CD4-positive, alpha-beta T cell (primary cell): Measurements from ENCODE around the gene ACSF2. TPM values are rescaled to one million over a fixed set of nuclear protein-coding genes. Genes with fewer than 3 reads are reported as not detected.

Experiments
- ATAC-seq: fragments of 200-7000 bp; cut with Tn5 transposase; one replicate; pipeline ENCODE4 v1.10.0; 2022; ENCODE audit warnings: mild to moderate bottlenecking; ENCODE audit not compliant: poor library complexity
- CTCF ChIA-PET: fragments of 350-600 bp; sonication (Branson Sonifier 250); formaldehyde crosslinking; loops from one replicate; lab custom pipeline; 2021; ENCODE audit warnings: antibody characterized with exemption, inconsistent platforms; lab: Charles Lee
- POLR2A ChIA-PET: fragments of 350-600 bp; sonication (Branson Sonifier 250); formaldehyde crosslinking; loops from one replicate; lab custom pipeline; 2021; ENCODE audit warnings: antibody characterized with exemption, inconsistent platforms; lab: Charles Lee
- DNase-seq, 14 experiments: peaks; one replicate each; pipeline ENCODE4 v3.0.0-alpha.2; 2013 to 2020; ENCODE audit warnings: mixed read lengths in 2 of 14
- H3K27ac ChIP-seq, 2 donors: one replicate each; pipeline versions ENCODE4 v1.5.1 to v1.7.0; 2013; ENCODE audit warnings: low read length in 2 of 2, low read depth in 1 of 2, mild to moderate bottlenecking in 1 of 2
- H3K27me3 ChIP-seq, 2 experiments: 1 replicate in 1 of 2; 2 replicates in 1 of 2; pipeline versions ENCODE4 v1.6.1 to v1.7.0; 2013; ENCODE audit warnings: low read length in 2 of 2, control low read depth in 1 of 2, mild to moderate bottlenecking in 1 of 2, moderate library complexity in 1 of 2; ENCODE audit not compliant: insufficient read depth in 2 of 2, control insufficient read depth in 1 of 2
- H3K36me3 ChIP-seq: one replicate; pipeline ENCODE4 v1.6.1; 2013; ENCODE audit warnings: low read length, control low read depth; ENCODE audit not compliant: insufficient read depth
- H3K4me1 ChIP-seq: one replicate; pipeline ENCODE4 v1.6.1; 2013; ENCODE audit warnings: low read length, control low read depth; ENCODE audit not compliant: insufficient read depth
- H3K4me3 ChIP-seq: one replicate; pipeline ENCODE4 v1.5.1; 2013; ENCODE audit warnings: mild to moderate bottlenecking, low read length, moderate library complexity
- H3K9me3 ChIP-seq, 2 experiments: 1 replicate in 1 of 2; 2 replicates in 1 of 2; pipeline versions ENCODE4 v1.6.1 to v1.7.0; 2013; ENCODE audit warnings: low read length in 2 of 2, mild to moderate bottlenecking in 2 of 2, control low read depth in 1 of 2, moderate library complexity in 1 of 2; ENCODE audit not compliant: control insufficient read depth in 1 of 2, insufficient read depth in 1 of 2
- H3K27ac Mint-ChIP-seq: one replicate; pipeline ENCODE4 v1.8.0; 2020; ENCODE audit warnings: mixed read lengths
- H3K27me3 Mint-ChIP-seq: one replicate; pipeline ENCODE4 v1.8.0; 2021; ENCODE audit warnings: mixed read lengths
- H3K36me3 Mint-ChIP-seq: one replicate; pipeline ENCODE4 v1.8.0; 2021; ENCODE audit warnings: low read depth, mixed read lengths
- H3K4me1 Mint-ChIP-seq: one replicate; pipeline ENCODE4 v1.8.0; 2021; ENCODE audit warnings: low read depth, mixed read lengths
- H3K4me3 Mint-ChIP-seq: one replicate; pipeline ENCODE4 v1.8.0; 2020; ENCODE audit warnings: mild to moderate bottlenecking, mixed read lengths
- H3K9me3 Mint-ChIP-seq: one replicate; pipeline ENCODE4 v1.8.0; 2020; ENCODE audit warnings: mixed read lengths
- intact Hi-C, 2 experiments: fragments of 100-400 bp; cut with DNase I in 1 of 2; cut with micrococcal nuclease in 1 of 2; formaldehyde crosslinking; loops; one replicate each; pipeline versions ENCODE4 v1.15.1 to v1.9.0; 2023 to 2025; cut with DNase I, micrococcal nuclease
- total RNA-seq, 174 experiments: library from RNA in 2 of 174; stranded (reverse) in 2 of 174; gene quantifications; one replicate each; pipeline ENCODE4 v1.2.3 and lab custom pipeline; 2021 to 2026
- TF ChIP-seq, protein P1 (sequence below): fragments of 200-600 bp; IDR thresholded peaks from one replicate; pipeline ENCODE4 v1.8.0; 2022; ENCODE audit warnings: antibody characterized with exemption, mild to moderate bottlenecking

The ACSF2 gene
- total RNA-seq, 2 experiments from 2014 or later, result 11.9 to 13.9 TPM

DNA sequence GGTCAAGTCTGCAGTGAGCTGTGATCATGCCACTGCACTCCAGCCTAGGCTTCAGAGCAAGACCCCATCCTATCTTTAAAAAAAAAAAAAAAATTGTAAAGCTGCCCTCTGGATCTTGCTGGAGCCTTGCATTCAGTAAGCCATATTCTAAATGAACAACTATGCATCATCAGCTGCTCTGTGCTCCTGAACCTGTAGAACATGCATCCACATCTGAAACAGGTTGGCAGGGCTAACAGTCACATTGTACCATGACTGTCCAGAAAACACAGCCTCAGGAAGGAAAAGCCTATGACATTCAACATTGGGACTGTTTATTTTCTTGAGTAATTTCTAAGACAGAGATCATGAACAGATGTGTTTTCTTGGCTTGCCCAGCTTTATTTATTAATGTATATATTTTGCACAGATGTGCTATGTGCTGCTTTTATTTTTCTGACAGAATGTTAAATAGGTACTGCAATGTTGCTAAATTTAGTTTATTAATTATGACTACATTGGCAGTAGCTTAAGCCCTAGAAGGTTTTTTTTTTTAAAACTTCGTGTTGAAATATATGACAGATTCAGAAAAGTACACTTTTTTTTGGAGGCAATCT, 19.8 kb downstream of the ACSF2 start:
- Mint-ChIP-seq H3K4me3 (no peak overlapping the region), H3K9me3 (no peaks in the 10 kb centered on the region), H3K4me1 (no peaks in the 10 kb centered on the region), H3K27me3 (no peaks in the 10 kb centered on the region), H3K27ac (no peak overlapping the region), H3K36me3 (no peaks in the 10 kb centered on the region)
- TF ChIP-seq, protein P1, sequence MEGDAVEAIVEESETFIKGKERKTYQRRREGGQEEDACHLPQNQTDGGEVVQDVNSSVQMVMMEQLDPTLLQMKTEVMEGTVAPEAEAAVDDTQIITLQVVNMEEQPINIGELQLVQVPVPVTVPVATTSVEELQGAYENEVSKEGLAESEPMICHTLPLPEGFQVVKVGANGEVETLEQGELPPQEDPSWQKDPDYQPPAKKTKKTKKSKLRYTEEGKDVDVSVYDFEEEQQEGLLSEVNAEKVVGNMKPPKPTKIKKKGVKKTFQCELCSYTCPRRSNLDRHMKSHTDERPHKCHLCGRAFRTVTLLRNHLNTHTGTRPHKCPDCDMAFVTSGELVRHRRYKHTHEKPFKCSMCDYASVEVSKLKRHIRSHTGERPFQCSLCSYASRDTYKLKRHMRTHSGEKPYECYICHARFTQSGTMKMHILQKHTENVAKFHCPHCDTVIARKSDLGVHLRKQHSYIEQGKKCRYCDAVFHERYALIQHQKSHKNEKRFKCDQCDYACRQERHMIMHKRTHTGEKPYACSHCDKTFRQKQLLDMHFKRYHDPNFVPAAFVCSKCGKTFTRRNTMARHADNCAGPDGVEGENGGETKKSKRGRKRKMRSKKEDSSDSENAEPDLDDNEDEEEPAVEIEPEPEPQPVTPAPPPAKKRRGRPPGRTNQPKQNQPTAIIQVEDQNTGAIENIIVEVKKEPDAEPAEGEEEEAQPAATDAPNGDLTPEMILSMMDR, result no peak
- Histone ChIP-seq H3K9me3 (no peaks in the 10 kb centered on the region), H3K4me1 (no peaks in the 10 kb centered on the region), H3K27me3 (no peaks in the 10 kb centered on the region), H3K4me3 (no peak overlapping the region), H3K27ac (no peak overlapping the region), H3K36me3 (no peaks in the 10 kb centered on the region)
- ChIA-PET CTCF (interaction anchor here (0.9 kb wide), 1 partner anchor 49 kb away, joined by 3 read pairs; the partner anchor contains the start of gene LRRC59), POLR2A (no interaction called here)
- ATAC-seq, result no peak
- no peak for DNase-seq
- intact Hi-C loops, result no loop called here

DNA sequence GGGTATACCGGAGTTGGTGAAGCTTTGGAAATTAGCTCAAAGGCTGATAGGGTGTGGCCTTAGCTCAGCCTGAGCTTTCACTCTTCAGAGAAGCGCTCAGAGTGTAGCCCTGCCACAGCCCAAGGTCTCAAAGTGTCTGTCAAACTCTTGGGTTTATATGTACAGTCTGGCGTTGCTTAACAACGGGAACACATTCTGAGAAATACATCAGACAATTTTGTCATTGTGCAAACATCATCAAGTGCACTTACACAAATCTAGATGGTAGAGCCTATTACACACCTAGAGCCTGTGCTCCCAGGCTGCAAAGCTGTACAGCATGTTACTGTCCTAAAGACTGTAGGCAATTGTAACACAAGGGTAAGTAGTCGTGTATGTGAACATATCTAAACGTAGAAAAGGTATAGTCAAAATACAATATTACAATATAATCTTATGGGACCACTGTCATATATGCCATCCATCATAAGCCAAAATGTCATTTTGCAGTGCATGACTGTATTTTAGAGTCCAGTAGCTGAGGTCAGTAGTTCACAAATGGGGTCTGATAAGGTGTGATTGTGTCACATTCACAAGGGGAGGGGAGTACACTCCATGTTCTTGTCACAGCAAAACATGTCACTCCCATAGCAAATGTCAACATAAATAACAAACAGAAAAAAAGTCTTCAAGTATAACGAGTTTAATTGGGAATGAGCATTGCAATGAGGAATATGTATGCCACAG, 22.0 kb downstream of the ACSF2 start:
- TF ChIP-seq, protein P1, result no peak
- DNase-seq (no peak), ATAC-seq (no peak)
- Mint-ChIP-seq H3K27me3 (no peaks in the 10 kb centered on the region), H3K36me3 (no peaks in the 10 kb centered on the region), H3K27ac (no peak overlapping the region), H3K4me1 (no peaks in the 10 kb centered on the region), H3K9me3 (no peaks in the 10 kb centered on the region), H3K4me3 (no peak overlapping the region)
- CTCF ChIA-PET, result no interaction called here
- H3K27ac ChIP-seq, result no peak overlapping the region
- POLR2A ChIA-PET, result no interaction called here
- H3K4me1 ChIP-seq, result no peaks in the 10 kb centered on the region
- intact Hi-C loops, result no loop called here
- H3K36me3 ChIP-seq, result no peaks in the 10 kb centered on the region
- H3K4me3 ChIP-seq, result no peak overlapping the region
- no peaks in the 10 kb centered on the region for H3K27me3 ChIP-seq
- no peaks in the 10 kb centered on the region for H3K9me3 ChIP-seq

DNA sequence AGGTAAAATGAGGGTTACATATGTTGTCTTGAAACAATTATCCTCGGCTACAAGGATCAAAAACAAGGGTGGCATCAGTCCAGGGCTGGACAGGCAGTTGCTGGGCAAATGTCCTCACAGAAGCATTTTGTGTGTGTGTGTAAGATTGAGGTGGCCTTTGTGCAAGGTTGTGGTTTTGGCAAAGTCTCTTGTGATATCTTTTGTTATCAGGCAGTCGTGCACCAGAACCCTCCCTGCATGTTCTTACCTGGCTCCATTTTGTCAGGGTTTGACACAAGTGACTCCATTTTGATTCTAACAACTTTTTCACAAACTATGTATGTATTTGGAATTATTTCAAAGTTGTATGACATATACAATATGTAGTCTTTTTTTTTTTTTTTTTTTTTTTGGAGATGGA, 22.6 kb downstream of the ACSF2 start:
- Mint-ChIP-seq H3K27me3 (no peaks in the 10 kb centered on the region), H3K4me1 (no peaks in the 10 kb centered on the region), H3K27ac (no peak overlapping the region), H3K4me3 (no peak overlapping the region), H3K9me3 (no peaks in the 10 kb centered on the region), H3K36me3 (no peaks in the 10 kb centered on the region)
- ChIA-PET CTCF (no interaction called here), POLR2A (no interaction called here)
- no peaks in the 10 kb centered on the region for H3K9me3 ChIP-seq
- intact Hi-C loops, result no loop called here
- TF ChIP-seq, protein P1, result no peak
- no peaks in the 10 kb centered on the region for H3K36me3 ChIP-seq
- no peak for ATAC-seq
- no peaks in the 10 kb centered on the region for H3K27me3 ChIP-seq
- H3K4me3 ChIP-seq, result no peak overlapping the region
- DNase-seq, result no peak
- no peak overlapping the region for H3K27ac ChIP-seq
- H3K4me1 ChIP-seq, result no peaks in the 10 kb centered on the region
